NCI-H1092 (cell line): ENCODE measurements around the gene SVIL.

ENCODE experiments used
- DNase-seq: peaks from one replicate; lab custom pipeline; 2025; lab: John Stamatoyannopoulos, UW

SVIL gene

DNA sequence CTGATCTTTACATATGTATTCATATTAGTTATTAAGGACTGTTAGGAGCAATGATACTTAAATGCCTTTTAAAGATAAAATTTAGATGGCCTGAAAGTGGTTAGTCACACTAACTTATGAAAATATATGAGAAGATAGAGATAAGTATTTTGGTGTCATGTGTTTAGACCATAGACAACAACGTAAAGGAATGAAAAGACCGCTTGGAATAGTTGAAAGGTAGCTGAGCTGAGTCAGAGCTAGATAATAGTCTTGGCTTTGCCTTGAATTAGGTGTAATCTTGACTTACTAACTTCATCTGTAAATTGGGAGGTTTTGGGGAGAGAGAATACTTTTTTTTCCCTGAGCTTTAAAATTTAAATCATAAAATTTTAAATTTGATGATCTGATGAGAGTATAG is 218.9 kb downstream of the SVIL start:
- DNase-seq: no peak

DNA sequence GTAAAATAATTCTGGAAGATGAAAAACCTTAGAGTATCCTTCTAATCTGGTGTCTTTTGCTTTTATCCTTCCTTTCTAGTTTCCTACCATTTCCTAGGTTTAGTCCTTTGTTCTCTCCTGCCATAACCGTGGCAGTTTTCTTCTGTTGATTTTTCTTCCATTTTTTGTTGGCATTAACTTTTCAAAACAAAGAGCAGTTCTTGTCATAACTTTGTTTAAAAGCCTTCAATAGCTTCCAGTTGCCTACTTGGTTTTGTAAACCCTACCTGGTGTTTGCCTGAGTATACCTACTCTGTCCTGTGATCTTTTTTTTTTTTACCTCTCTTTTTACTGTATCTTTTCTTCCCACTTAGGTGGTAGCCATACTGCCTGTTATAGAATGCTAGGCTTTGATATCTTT is 220.3 kb downstream of the SVIL start:
- no peak for DNase-seq

DNA sequence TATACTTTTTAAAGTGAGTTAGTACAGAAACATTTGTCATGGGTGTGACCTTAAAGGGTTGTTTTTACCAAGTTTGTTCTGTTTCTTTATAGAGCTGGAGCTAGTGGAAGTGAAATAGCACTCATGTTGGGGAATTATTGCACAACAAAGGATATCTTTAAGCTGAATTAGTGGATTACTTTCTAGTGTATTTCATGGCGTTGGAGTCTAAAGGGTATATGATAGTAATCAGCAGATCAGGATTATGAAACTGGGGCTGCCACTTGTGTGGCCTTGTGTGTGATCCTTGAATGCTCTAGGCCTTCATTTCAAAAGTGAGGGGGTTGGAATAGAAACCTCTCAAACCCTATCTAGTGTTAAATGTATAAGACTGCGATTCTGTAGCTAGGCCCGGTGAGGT is 222.3 kb downstream of the SVIL start:
- no peak for DNase-seq

DNA sequence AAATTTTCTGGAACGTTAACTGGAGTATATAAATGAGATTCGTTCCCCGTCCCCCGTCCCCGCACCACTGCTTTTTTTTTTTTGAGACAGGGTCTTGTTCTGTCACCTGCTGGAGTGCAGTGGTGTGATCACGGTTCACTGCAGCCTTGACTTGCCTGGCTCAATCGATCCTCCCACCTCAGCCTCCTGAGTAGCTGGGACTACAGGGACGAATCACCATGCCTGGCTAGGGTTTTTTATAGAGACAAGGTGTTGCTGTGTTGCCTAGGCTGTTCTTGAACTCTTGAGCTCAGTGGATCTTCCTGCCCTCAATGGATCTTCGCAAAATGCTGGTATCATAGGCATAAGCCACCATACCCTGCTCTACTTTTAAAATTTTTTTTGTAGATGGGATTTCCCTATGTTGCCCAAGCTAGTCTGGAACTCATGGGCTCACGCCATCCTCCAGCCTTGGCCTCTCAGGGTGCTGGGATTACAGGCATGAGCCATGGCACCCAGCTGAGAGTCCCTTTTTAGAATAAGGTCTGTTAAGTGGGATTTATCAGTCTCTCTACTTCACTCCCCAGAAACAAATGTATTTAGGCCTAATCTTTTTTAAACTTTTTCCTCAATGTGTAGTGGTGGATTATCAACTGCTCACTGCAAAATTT is 223.0 kb downstream of the SVIL start:
- no peak for DNase-seq

DNA sequence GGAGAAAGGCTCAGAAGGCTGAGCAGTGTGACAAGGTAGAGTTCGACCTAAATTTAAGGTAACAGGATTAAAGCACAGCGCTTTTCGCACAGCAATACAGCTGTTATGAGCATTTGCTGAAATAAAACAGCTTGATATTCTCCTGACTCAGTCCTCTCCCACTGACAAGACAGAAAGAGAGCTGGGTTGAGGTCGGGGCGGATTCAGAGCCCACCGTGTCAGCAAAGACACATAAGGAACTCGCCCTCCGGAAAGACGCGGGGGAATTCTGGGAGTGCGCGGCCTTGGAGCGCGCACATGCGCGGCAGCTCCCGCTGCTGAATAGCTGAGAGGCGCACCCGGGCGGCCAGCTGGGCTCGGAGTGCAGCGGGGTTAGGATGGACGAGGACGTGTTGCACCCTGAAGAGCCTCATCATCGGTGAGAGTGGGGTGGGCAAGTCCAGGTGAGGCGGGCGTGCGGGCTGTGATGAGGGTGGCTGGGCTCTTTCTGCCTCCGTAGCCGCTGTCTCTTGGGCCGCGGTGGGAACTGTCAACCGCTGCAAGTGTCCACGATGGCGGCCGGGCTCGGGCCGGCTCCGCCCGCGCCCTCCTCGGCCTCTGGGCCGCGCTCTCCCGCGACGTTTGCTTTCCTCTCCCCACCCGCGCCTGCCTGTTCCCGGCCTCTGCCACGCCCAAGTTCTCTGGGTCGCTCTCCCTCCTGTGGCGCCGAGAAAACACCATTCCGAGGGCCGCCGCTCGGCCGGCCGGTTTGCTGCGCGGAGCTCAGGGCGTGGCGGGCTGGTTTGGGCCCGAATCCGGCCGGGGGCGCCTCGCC is 225.3 kb downstream of the SVIL start:
- peak; percentile 58 for DNase-seq

DNA sequence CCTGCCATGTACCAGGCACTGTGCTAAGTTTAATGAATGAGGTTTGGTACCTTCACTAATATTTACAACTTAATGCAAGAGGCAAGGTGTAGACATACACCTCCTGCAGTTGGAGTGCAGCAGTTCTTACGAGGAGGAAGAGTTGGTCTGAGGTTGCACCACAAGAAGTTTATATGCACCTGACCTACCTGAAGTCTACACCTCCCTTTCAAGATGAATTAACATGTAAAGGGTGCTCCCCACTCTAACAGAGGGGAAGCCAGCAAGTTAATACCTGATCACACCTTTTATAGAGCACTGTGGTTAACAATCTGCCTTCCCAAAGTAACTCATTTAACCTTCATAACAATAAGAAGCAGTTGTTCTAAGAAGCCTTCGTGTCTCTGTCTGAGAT is 225.9 kb downstream of the SVIL start:
- no peak for DNase-seq
